GM10847 (cell line): Measurements from ENCODE around the gene KCNQ1.

ENCODE experiments used
- POLR2A ChIP-seq: IDR thresholded peaks from 2 replicates; pipeline ENCODE4 v1.6.1; 2011; ENCODE audit not compliant: insufficient read length; ENCODE audit errors: extremely low read depth

Gene KCNQ1

GRCh38 chr11:2443406-2443805, 1.4 kb upstream of the KCNQ1 start:
- TF ChIP-seq POLR2A, result no peak

- no peak for TF ChIP-seq POLR2A
These were observed 657 bp upstream of the KCNQ1 start, which contains the start of gene TRPM5 for GRCh38 chr11:2443881-2444820. TRPM5 (minus strand) TSS chr11:2444514; CDS start chr11:2423036, 21,478 bp downstream.

- no peak for TF ChIP-seq POLR2A
These were observed 1.1 kb downstream of the KCNQ1 start for GRCh38 chr11:2445746-2446551.

- TF ChIP-seq POLR2A, result no peak
These were observed 1.9 kb downstream of the KCNQ1 start for GRCh38 chr11:2446590-2447252.

DNA sequence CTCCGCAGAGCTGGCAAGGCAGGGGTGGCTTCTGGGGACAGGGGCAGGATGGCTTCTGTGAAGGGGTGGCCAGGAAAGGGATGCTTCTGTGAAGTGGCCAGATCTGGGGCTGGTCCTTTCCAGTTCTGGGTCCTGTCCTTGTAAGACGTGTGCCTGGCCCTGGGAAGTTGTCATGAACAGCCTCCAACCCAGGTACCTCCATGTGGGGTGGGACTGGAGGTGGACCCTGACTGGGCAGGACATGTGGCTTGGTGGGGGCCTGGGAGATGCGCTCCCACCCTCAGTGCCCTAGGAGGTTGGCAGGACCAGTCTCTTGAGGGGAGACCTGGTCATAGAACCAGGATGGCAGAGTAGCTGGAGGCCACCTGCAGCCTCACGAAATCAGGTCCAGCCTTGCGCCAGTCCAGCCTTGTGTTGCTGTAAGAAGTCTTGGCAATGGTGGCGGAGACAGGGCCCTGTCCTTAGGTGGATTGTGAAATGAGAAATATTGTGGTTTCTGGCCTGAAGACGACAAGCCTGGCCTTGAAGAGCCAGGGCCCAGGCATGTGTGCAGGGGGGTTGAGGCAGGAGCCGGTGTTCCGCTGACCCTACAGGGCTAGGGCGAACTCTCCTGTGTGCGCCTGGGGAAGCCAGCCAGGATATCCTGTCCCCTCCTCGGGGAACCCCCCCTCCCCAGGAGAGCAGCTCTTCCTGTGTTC, 2.6 kb downstream of the KCNQ1 start:
- TF ChIP-seq POLR2A, result no peak

DNA sequence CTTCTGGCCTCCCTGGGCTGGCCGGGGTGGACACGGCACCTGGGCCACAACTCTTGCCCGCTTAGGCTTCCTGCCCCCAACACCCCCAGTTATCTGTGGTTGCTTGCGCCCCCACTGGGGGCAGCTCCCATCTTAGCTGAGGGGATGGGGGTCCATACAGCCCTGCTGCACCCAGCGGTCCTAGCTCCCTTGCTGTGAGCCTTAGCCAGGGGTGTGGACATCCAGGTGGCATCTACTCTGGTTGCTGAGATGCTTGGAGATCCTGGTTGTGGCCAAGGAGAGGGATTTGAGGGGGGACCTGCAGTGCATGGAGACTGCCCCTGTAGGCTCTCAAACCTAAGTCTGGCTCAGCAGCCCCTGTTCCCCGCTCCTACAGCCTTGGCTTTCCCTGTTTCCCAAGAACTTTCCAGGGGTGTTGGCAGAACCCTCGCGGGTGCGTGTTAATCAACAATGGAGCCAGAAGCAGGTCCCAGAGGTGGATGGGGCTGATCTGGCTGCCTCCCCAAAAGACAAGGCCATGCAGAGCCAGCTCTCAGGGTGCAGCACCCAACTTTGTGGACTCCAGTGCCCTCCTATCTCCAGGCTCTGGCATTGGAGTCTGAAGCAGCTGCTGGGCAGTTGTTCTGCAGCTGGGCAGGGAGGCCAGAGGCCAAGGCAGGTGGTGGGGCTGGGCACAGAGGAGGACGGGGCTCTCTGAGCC, 3.3 kb downstream of the KCNQ1 start:
- no peak for TF ChIP-seq POLR2A

- TF ChIP-seq POLR2A, result no peak
These were observed 4.1 kb downstream of the KCNQ1 start for GRCh38 chr11:2448661-2449547.

GRCh38 chr11:2449548-2450320, 4.9 kb downstream of the KCNQ1 start:
- TF ChIP-seq POLR2A, result no peak

- no peak for TF ChIP-seq POLR2A
These were observed 5.7 kb downstream of the KCNQ1 start for GRCh38 chr11:2450321-2451041.

- TF ChIP-seq POLR2A, result no peak
These were observed 6.5 kb downstream of the KCNQ1 start for GRCh38 chr11:2451336-2451735.

GRCh38 chr11:2451916-2452315, 7.1 kb downstream of the KCNQ1 start:
- TF ChIP-seq POLR2A, result no peak
